Heart right ventricle (tissue), 16 donors: ENCODE measurements around the gene AP1S3. TPM values are rescaled to one million over a fixed set of nuclear protein-coding genes. Genes with fewer than 3 reads are reported as not detected.

Experiments
- ATAC-seq, 8 donors: fragments of 200-7000 bp; cut with Tn5 transposase; one replicate each; pipeline ENCODE4 v1.9.1; 2020; ENCODE audit warnings: mild to moderate bottlenecking in 8 of 8, moderate library complexity in 8 of 8, moderate number of reproducible peaks in 1 of 8
- DNase-seq, 2 donors: peaks; one replicate each; pipeline ENCODE4 v3.0.0-alpha.2; 2020
- H3K27ac ChIP-seq, 10 donors: fragments of 200-600 bp; sonication (generic) in 2 of 10; one replicate each; pipeline versions ENCODE4 v1.5.0 to v1.8.0; 2020 to 2022; ENCODE audit warnings: mild to moderate bottlenecking in 3 of 10
- H3K27me3 ChIP-seq, 7 donors: fragments of 200-600 bp; one replicate each; pipeline ENCODE4 v1.8.0; 2021 to 2022; ENCODE audit warnings: mild to moderate bottlenecking in 2 of 7
- H3K36me3 ChIP-seq, 9 donors: fragments of 200-600 bp; sonication (generic) in 1 of 9; one replicate each; pipeline versions ENCODE4 v1.5.0 to v1.8.0; 2020 to 2022; ENCODE audit warnings: mild to moderate bottlenecking in 2 of 9
- H3K4me1 ChIP-seq, 9 donors: fragments of 200-600 bp; sonication (generic) in 1 of 9; one replicate each; pipeline versions ENCODE4 v1.5.0 to v1.8.0; 2020 to 2022; ENCODE audit warnings: mild to moderate bottlenecking in 4 of 9
- H3K4me3 ChIP-seq, 10 donors: fragments of 200-600 bp; sonication (generic) in 2 of 10; one replicate each; pipeline versions ENCODE4 v1.5.0 to v1.8.0; 2020 to 2022; ENCODE audit warnings: mild to moderate bottlenecking in 7 of 10, moderate library complexity in 2 of 10
- H3K9me3 ChIP-seq, 11 donors: fragments of 200-600 bp in 10 of 11; sonication (generic) in 2 of 11; one replicate each; pipeline versions ENCODE4 v1.5.0 to v1.8.0; 2013 to 2022; ENCODE audit warnings: mild to moderate bottlenecking in 2 of 11, control low read depth in 1 of 11, moderate library complexity in 1 of 11
- WGBS, 2 donors: extraction: QIAGEN DNeasy Blood & Tissue Kit; methylation state at CpG; one replicate each; pipeline ENCODE4 v1.1.7; 2013; ENCODE audit warnings: inconsistent platforms in 1 of 2; 5-methylcytosine and 5-hydroxymethylcytosine counted together
- intact Hi-C, 10 donors: fragments of 100-400 bp; cut with DNase I; formaldehyde crosslinking; loops; one replicate each; pipeline versions ENCODE4 v1.11.1 to v1.14.2; 2022
- long read RNA-seq, 3 donors: library from polyadenylated mRNA; unstranded; transcript quantifications; one replicate each; pipeline ENCODE4 v2.0.0, GENCODE V29; 2020 to 2021
- polyA plus RNA-seq, 2 donors: library from polyadenylated mRNA; stranded (reverse); fragments of 200-250 nt; gene quantifications; one replicate each; pipeline ENCODE4 v1.2.3, GENCODE V29; 2013
- total RNA-seq, 10 donors: library from RNA; stranded (reverse); fragmentation: NEBNext Ultra II Directional in 3 of 10; extraction: Animal tissue kit (Norgen Biotek cat#: 25700) in 3 of 10; gene quantifications; one replicate each; pipeline versions ENCODE4 v1.2.1 to v1.2.4, GENCODE V29; 2021 to 2023
- TF ChIP-seq, protein P1 (sequence below), 9 donors: fragments of 200-600 bp; sonication (generic) in 2 of 9; IDR thresholded peaks; one replicate each; pipeline versions ENCODE4 v1.5.0 to v1.8.0; 2021 to 2022; ENCODE audit warnings: antibody characterized with exemption in 9 of 9, mild to moderate bottlenecking in 5 of 9, moderate library complexity in 1 of 9
- donor health status: Arrhythmogenic right ventricular cardiomyopathy.
- donor health status: ischemic (EF 13 %, LVEDD 7.1; RV severe dilation, severe dysfunction).
- donor health status: healthy with polysubstance abuse.
- donor health status: DM: no; HTN: yes; CAD: no.
- donor health status: DM: no; HTN: no; CAD: no.
- donor health status: ischemic (EF 25% LVEDD 6.9; RV normal size, moderate dysfunction).
- donor health status: ischemic (EF 25% LVEDD 5.7; RV mildly dilated, moderate dysfunction).
- donor health status: healthy.
- donor health status: DM: yes; HTN: yes; CAD: no.
- donor health status: Ischemic cardiomyopathy.
- donor health status: ischemic (EF 35%, LVEDD 5.7; RV mildly dilated, moderate dysfunction).
- donor health status: nonischemic (EF 11% LVEDD 7.7; RV severe dilation, severe dysfunction).
- donor health status: DM: yes; HTN: yes; CAD: no.
- donor health status: PGD.
- donor health status: ischemic (EF 29% LVEDD 5.4; RV normal size, mild dysfunction).
- donor health status: nonischemic (EF 23%, LVEDD 6.1; RV moderate dilation, normal function).

AP1S3 gene
- total RNA-seq, result under 1 TPM in 6 of 10 donors, not detected in 4; 0.13 to 0.85 (median 0.38) TPM
- polyA plus RNA-seq, result under 1 TPM; 0.12 to 0.37 TPM
- long read RNA-seq, donor 1, result 0 reads
- long read RNA-seq, donor 2, result 0 reads
- long read RNA-seq, donor 3, result 0 reads

DNA sequence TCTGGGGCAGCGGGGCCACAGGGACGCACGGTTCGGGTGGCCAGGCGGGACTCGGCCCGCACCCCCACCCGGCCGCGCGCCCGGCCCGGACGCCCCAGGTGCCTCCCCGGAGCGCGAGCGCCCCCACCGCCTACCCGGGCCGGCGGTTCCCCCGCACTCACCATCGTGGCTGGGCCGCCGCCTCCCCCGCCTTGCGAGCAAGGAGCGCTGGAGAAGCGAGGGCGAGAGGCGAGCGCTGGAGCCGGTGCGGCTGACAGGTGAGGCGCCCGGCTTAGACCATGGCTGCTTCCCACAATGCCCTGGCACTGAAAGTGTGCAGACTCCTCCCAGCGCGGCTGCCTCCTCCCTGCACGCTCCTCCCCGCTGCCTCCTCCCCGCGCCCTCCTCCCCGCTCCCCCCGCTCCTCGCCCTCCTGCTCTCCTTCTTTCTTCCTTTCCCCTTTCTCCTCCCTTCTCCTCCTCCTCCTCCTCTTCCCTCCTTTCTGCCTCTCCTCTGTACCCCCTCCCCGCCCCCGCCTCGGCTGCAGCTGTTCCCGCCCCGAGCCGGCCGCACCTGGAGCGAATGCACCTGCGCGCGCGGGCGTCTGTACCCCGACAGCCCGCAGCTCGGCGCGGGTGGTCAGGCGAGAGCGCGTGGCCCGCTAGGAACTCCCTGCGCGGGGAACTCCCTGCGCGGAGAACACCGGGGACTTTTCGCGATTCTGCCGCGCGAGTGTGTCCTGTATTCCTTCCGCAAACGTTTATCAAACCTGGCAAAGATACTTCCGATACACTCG is at the start of gene AP1S3:
Gene AP1S3, minus strand, starts transcription at position 296 of the 775 bp plus-strand sequence. Its CDS starts 132 bp downstream, at position 164.
- ATAC-seq (peak; percentile 69 to 89 (median 83)), DNase-seq (peak; percentile 41 to 51)
- intact Hi-C loops, result no loop called here
- H3K27ac ChIP-seq, result no peak within 1 kb of the TSS
- TF ChIP-seq, protein P1, sequence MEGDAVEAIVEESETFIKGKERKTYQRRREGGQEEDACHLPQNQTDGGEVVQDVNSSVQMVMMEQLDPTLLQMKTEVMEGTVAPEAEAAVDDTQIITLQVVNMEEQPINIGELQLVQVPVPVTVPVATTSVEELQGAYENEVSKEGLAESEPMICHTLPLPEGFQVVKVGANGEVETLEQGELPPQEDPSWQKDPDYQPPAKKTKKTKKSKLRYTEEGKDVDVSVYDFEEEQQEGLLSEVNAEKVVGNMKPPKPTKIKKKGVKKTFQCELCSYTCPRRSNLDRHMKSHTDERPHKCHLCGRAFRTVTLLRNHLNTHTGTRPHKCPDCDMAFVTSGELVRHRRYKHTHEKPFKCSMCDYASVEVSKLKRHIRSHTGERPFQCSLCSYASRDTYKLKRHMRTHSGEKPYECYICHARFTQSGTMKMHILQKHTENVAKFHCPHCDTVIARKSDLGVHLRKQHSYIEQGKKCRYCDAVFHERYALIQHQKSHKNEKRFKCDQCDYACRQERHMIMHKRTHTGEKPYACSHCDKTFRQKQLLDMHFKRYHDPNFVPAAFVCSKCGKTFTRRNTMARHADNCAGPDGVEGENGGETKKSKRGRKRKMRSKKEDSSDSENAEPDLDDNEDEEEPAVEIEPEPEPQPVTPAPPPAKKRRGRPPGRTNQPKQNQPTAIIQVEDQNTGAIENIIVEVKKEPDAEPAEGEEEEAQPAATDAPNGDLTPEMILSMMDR (IDR thresholded peaks at IDR 0.05), result peak in 1 of 9 donors; percentile 19
- H3K36me3 ChIP-seq, result no peaks in the 10 kb centered on the region
- H3K4me3 ChIP-seq, result peak within 1 kb of the TSS; percentile 45 to 69 (median 62)
- no peaks in the 10 kb centered on the region for H3K27me3 ChIP-seq
- H3K9me3 ChIP-seq, result no peaks in the 10 kb centered on the region
- H3K4me1 ChIP-seq, result peaks cover 6 to 12% (median 8%) of the 10 kb centered on the region in 9 donors
- WGBS, 2 donors, result 1% methylated on average over 68 to 82 of the region's 82 CpGs

DNA sequence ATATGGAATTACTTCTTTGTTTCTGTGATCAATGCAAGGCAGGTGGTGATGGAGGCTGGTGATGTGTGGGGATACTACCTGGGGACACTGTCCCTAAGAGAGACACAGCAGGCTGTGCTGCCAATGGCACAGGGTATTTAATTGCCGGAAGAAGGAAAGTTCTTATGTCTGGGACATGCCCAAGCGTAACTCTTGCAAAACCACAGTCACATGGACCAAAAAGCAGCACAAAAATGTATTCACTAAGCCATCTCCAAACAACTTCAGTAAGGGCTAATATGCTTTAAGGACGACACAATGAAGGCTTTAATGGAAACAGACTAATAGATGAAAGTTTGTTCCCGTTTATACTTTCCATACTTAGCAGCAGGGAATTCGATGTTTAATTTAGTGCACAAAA is 49.7 kb upstream of the AP1S3 start:
- WGBS, 2 donors, result 90 to 94% methylated on average over 5 of the region's 5 CpGs
- DNase-seq, result no peak

DNA sequence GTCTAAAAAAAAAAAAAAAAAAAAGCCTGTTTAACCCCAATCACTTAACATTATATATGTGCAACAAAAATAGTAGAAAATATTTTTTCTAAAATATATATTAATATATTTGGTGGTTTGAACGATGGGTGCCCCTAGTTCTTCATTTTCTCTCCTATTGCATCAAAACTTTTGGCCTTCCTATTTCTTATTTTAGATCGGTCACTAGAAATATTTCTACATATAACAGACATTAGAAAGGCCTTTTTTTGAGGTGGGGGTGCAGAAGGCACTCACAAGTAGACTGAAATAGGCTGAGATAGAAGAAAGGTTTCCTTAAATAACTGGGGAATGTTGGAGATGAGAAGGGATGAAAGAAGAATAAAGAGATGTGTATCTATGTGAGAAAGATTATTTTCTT is 49.3 kb upstream of the AP1S3 start:
- Histone ChIP-seq H3K27ac (no peak overlapping the region), H3K36me3 (peaks cover 0 to 100% (median 45%) of the 10 kb centered on the region in 9 donors), H3K4me3 (no peak overlapping the region), H3K27me3 (no peaks in the 10 kb centered on the region), H3K9me3 (no peaks in the 10 kb centered on the region), H3K4me1 (peaks cover 0 to 6% (median 0%) of the 10 kb centered on the region in 9 donors)
- 0 to 55% methylated on average over 2 of the region's 2 CpGs for WGBS, 2 donors
- DNase-seq (no peak), ATAC-seq (no peak)
- TF ChIP-seq, protein P1 (IDR thresholded peaks at IDR 0.05), result no peak
- intact Hi-C loops, result no loop called here

More for the DNA sequence above, 49.7 kb upstream of the AP1S3 start:
- Histone ChIP-seq H3K27ac (no peak overlapping the region), H3K9me3 (no peaks in the 10 kb centered on the region), H3K4me1 (peaks cover 0 to 6% (median 0%) of the 10 kb centered on the region in 9 donors), H3K36me3 (peaks cover 0 to 100% (median 42%) of the 10 kb centered on the region in 9 donors), H3K4me3 (no peak overlapping the region), H3K27me3 (no peaks in the 10 kb centered on the region)
- intact Hi-C loops, result no loop called here
- no peak for ATAC-seq
- TF ChIP-seq, protein P1 (IDR thresholded peaks at IDR 0.05), result no peak

DNA sequence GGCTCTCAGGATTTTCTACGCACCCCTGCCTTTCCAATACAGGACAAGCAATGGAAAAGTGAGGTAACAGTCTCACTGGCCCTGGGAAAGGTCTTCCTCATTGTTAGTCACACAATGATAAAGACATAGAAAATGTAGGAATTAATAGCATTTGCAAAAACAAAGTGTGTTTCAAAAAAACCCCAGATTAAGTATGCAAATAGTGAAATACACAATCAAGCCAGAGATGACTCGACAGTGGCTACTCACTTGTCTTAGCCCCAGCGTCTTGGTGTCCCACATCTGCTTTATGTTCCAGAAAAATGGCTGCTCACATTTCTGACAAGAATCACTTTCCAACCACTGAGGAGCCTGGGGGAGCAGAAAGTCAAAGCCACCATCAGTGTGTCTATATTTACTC is 47.0 kb upstream of the AP1S3 start:
- intact Hi-C loops, result no loop called here
- Histone ChIP-seq H3K36me3 (peaks cover 0 to 100% (median 51%) of the 10 kb centered on the region in 9 donors), H3K27me3 (no peaks in the 10 kb centered on the region), H3K4me3 (no peak overlapping the region), H3K4me1 (peaks cover 0 to 6% (median 0%) of the 10 kb centered on the region in 9 donors), H3K9me3 (no peaks in the 10 kb centered on the region), H3K27ac (no peak overlapping the region)
- no peak for DNase-seq
- no peak for ATAC-seq
- 86 to 95% methylated on average over 3 of the region's 3 CpGs for WGBS, 2 donors
- TF ChIP-seq, protein P1 (IDR thresholded peaks at IDR 0.05), result no peak
